B cell (primary cell): ENCODE data around the gene AGBL4. TPM values are rescaled to one million over a fixed set of nuclear protein-coding genes. Genes with fewer than 3 reads are reported as not detected.

Source experiments
- ATAC-seq: fragments of 200-7000 bp; cut with Tn5 transposase; one replicate; pipeline ENCODE4 v1.10.0; 2021; ENCODE audit warnings: low read depth, mild to moderate bottlenecking, moderate number of reproducible peaks, moderate library complexity
- CTCF ChIA-PET: fragments of 350-600 bp; sonication (Branson Sonifier 250); formaldehyde crosslinking; loops from one replicate; lab custom pipeline; 2021; ENCODE audit warnings: antibody characterized with exemption, inconsistent platforms; lab: Charles Lee
- POLR2A ChIA-PET: fragments of 350-600 bp; sonication (Branson Sonifier 250); formaldehyde crosslinking; loops from one replicate; lab custom pipeline; 2021; ENCODE audit warnings: antibody characterized with exemption; lab: Charles Lee
- DNase-seq: peaks from one replicate; pipeline ENCODE4 v3.0.0; 2013
- H2AFZ ChIP-seq: 2 replicates; pipeline ENCODE4 v1.6.1; 2012; ENCODE audit warnings: mild to moderate bottlenecking, low read depth, low read length; ENCODE audit not compliant: insufficient read depth, poor library complexity, severe bottlenecking
- H3K27ac ChIP-seq, 2 donors: 1 replicate in 1 of 2; 2 replicates in 1 of 2; pipeline ENCODE4 v1.5.1; 2012 to 2013; ENCODE audit warnings: low read length in 2 of 2, mild to moderate bottlenecking in 2 of 2, moderate library complexity in 1 of 2
- H3K27me3 ChIP-seq, 4 experiments: fragments of 200-600 bp in 1 of 4; sonication (generic) in 1 of 4; replicated peaks in 1 of 4; 1 replicate in 2 of 4; 2 replicates in 2 of 4; pipeline versions ENCODE4 v1.6.1 to v1.7.0; 2013 to 2016; ENCODE audit warnings: low read length in 3 of 4, mild to moderate bottlenecking in 2 of 4, mixed read lengths in 1 of 4, moderate library complexity in 1 of 4; ENCODE audit not compliant: insufficient read depth in 4 of 4, control insufficient read depth in 3 of 4; ENCODE audit errors: control extremely low read depth in 1 of 4
- H3K36me3 ChIP-seq, 2 experiments: replicated peaks in 1 of 2; 1 replicate in 1 of 2; 2 replicates in 1 of 2; pipeline versions ENCODE4 v1.6.1 to v1.7.1; 2013; ENCODE audit warnings: low read length in 1 of 2; ENCODE audit not compliant: insufficient read depth in 2 of 2, control insufficient read depth in 1 of 2; ENCODE audit errors: control extremely low read depth in 1 of 2, extremely low read depth in 1 of 2
- H3K4me1 ChIP-seq, 2 donors: fragments of 200-600 bp in 1 of 2; sonication (generic) in 1 of 2; 1 replicate in 1 of 2; 2 replicates in 1 of 2; pipeline versions ENCODE4 v1.5.1 to v1.6.1; 2013 to 2017; ENCODE audit warnings: low read length in 2 of 2; ENCODE audit not compliant: control insufficient read depth in 2 of 2, insufficient read depth in 2 of 2
- H3K4me2 ChIP-seq: replicated peaks from 2 replicates; pipeline ENCODE3; 2012; ENCODE audit warnings: mild to moderate bottlenecking, low read depth, low read length; ENCODE audit not compliant: poor library complexity, severe bottlenecking
- H3K4me3 ChIP-seq, 5 experiments: fragments of 200-600 bp in 1 of 5; sonication (generic) in 1 of 5; 1 replicate in 3 of 5; 2 replicates in 2 of 5; pipeline versions ENCODE4 v1.5.1 to v1.7.0; 2011 to 2016; ENCODE audit warnings: low read length in 4 of 5, mild to moderate bottlenecking in 4 of 5, low read depth in 2 of 5, control low read depth in 1 of 5, moderate library complexity in 1 of 5; ENCODE audit not compliant: insufficient read depth in 1 of 5; ENCODE audit errors: control extremely low read depth in 1 of 5, extremely low read depth in 1 of 5
- H3K79me2 ChIP-seq: fragments of 200-600 bp; sonication (generic); one replicate; pipeline ENCODE4 v1.6.0; 2016; ENCODE audit warnings: low read length; ENCODE audit not compliant: control insufficient read depth, insufficient read depth
- H3K9ac ChIP-seq: fragments of 200-600 bp; sonication (generic); 2 replicates; pipeline ENCODE4 v1.6.1; 2017; ENCODE audit warnings: mild to moderate bottlenecking, low read length, moderate library complexity
- H3K9me3 ChIP-seq, 3 donors: one replicate each; pipeline versions ENCODE4 v1.6.1 to v1.7.1; 2013; ENCODE audit warnings: low read length in 2 of 3; ENCODE audit not compliant: control insufficient read depth in 2 of 3, insufficient read depth in 1 of 3; ENCODE audit errors: control extremely low read depth in 1 of 3
- H4K20me1 ChIP-seq: 2 replicates; pipeline ENCODE4 v1.6.0; 2012; ENCODE audit warnings: mild to moderate bottlenecking, low read length; ENCODE audit not compliant: insufficient read depth, control insufficient read depth, poor library complexity, severe bottlenecking
- H3K27ac Mint-ChIP-seq: one replicate; pipeline ENCODE4 v1.8.0; 2021; ENCODE audit warnings: mixed read lengths
- H3K27me3 Mint-ChIP-seq: one replicate; pipeline ENCODE4 v1.8.0; 2021; ENCODE audit warnings: mixed read lengths
- H3K4me1 Mint-ChIP-seq: one replicate; pipeline ENCODE4 v1.8.0; 2021; ENCODE audit warnings: mixed read lengths
- H3K4me3 Mint-ChIP-seq: one replicate; pipeline ENCODE4 v1.8.0; 2021; ENCODE audit warnings: mixed read lengths
- H3K9me3 Mint-ChIP-seq: one replicate; pipeline ENCODE4 v1.8.0; 2022; ENCODE audit warnings: mixed read lengths; ENCODE audit not compliant: insufficient read depth
- EZH2 ChIP-seq: IDR thresholded peaks from 2 replicates; pipeline ENCODE4 v1.6.1; 2012; ENCODE audit warnings: borderline replicate concordance, low read depth, mild to moderate bottlenecking, moderate library complexity, low read length; ENCODE audit not compliant: insufficient read depth, poor library complexity, severe bottlenecking
- WGBS: methylation state at CpG from one replicate; pipeline ENCODE4 v1.1.5; 2013; ENCODE audit warnings: missing lambda C conversion rate; ENCODE audit not compliant: insufficient coverage; 5-methylcytosine and 5-hydroxymethylcytosine counted together
- intact Hi-C: fragments of 100-400 bp; cut with micrococcal nuclease; formaldehyde crosslinking; loops from one replicate; pipeline ENCODE4 v1.10.0; 2022
- polyA plus RNA-seq: library from polyadenylated mRNA; depleted of rRNA; stranded (reverse); fragments of >200 nt; gene quantifications from 2 replicates; pipeline ENCODE4 v1.2.3, GENCODE V29; 2012
- total RNA-seq, 2 donors: library from RNA; stranded (reverse); fragments of 120-200 nt in 1 of 2; gene quantifications; 1 replicate in 1 of 2; 2 replicates in 1 of 2; pipeline versions ENCODE4 v1.2.3 to v1.2.4, GENCODE V29; 2013 to 2022
- TF ChIP-seq, protein P1 (sequence below): fragments of 200-600 bp; IDR thresholded peaks from one replicate; pipeline ENCODE4 v1.8.0; 2022; ENCODE audit warnings: antibody characterized with exemption, mild to moderate bottlenecking

The AGBL4 gene
- total and polyA plus RNA-seq, 2 donors (not counting 1 experiment from before 2014, with no cell fraction given) = 0.07 to 0.12 TPM

DNA sequence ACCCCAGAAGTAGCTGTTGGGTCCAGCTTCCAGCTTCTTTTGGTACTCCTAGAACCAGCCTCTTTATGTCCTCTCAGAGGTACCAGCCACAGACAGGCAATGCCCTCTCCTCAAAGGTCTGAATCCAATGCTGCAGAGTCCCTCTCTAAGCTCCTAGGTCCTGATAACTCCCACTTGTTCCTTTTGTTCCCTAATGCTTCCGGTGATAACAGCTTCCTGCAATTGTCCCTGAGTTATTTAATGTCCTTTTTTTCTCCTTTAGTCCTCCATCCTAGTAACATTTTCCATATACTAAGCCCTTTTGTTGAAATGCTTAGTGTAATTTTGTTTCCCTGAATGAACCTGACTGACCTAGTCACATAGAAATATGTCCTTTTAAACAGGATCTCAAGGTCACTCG lies 1045.3 kb downstream of the AGBL4 start:
- no peaks in the 10 kb centered on the region for H3K27me3 ChIP-seq
- TF ChIP-seq, protein P1, sequence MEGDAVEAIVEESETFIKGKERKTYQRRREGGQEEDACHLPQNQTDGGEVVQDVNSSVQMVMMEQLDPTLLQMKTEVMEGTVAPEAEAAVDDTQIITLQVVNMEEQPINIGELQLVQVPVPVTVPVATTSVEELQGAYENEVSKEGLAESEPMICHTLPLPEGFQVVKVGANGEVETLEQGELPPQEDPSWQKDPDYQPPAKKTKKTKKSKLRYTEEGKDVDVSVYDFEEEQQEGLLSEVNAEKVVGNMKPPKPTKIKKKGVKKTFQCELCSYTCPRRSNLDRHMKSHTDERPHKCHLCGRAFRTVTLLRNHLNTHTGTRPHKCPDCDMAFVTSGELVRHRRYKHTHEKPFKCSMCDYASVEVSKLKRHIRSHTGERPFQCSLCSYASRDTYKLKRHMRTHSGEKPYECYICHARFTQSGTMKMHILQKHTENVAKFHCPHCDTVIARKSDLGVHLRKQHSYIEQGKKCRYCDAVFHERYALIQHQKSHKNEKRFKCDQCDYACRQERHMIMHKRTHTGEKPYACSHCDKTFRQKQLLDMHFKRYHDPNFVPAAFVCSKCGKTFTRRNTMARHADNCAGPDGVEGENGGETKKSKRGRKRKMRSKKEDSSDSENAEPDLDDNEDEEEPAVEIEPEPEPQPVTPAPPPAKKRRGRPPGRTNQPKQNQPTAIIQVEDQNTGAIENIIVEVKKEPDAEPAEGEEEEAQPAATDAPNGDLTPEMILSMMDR = no peak
- TF ChIP-seq EZH2 = no peak
- Mint-ChIP-seq H3K27ac (no peak overlapping the region), H3K4me1 (no peaks in the 10 kb centered on the region), H3K4me3 (no peak overlapping the region), H3K9me3 (peaks cover 3% of the 10 kb centered on the region), H3K27me3 (peaks cover 25% of the 10 kb centered on the region)
- H3K9me3 ChIP-seq = no peaks in the 10 kb centered on the region
- intact Hi-C loops = no loop called here
- no peaks in the 10 kb centered on the region for H3K36me3 ChIP-seq
- H3K4me2 ChIP-seq = no peak overlapping the region
- no peak for ATAC-seq
- ChIA-PET CTCF (no interaction called here), POLR2A (no interaction called here)
- H3K9ac ChIP-seq = no peak overlapping the region
- no peaks in the 10 kb centered on the region for H3K4me1 ChIP-seq
- H4K20me1 ChIP-seq = no peaks in the 10 kb centered on the region
- no peak overlapping the region for H2AFZ ChIP-seq
- DNase-seq = no peak
- no CpG with 5 or more reads among the region's 2 CpGs for WGBS
- no peaks in the 10 kb centered on the region for H3K79me2 ChIP-seq
- no peak overlapping the region for H3K27ac ChIP-seq
- H3K4me3 ChIP-seq = no peak overlapping the region

DNA sequence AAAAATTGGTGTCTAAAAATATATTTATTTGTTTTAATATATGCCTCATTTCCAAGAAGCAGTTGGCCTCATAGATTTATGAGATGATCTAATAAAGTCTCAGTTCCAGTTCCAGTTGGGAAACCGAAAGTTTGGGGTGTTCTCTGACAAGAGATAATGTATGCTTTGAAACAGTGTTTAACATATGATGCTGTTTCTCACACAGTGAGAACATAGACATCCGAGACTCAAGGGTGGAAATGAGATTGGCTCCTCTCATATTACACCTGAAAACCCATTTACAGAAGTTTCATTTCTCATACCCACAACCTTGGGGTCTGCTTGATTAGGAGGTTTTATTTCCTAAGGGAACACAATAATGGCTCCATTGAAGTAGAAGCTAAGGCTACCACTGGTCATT lies 1046.5 kb downstream of the AGBL4 start:
- Histone ChIP-seq H4K20me1 (no peaks in the 10 kb centered on the region), H3K27ac (no peak overlapping the region), H3K4me2 (no peak overlapping the region), H3K79me2 (no peaks in the 10 kb centered on the region), H3K9me3 (no peaks in the 10 kb centered on the region), H2AFZ (no peak overlapping the region), H3K27me3 (no peaks in the 10 kb centered on the region), H3K36me3 (no peaks in the 10 kb centered on the region), H3K4me1 (no peaks in the 10 kb centered on the region), H3K9ac (no peak overlapping the region), H3K4me3 (no peak overlapping the region)
- intact Hi-C loops = no loop called here
- peaks cover 21% of the 10 kb centered on the region for H3K27me3 Mint-ChIP-seq
- peaks cover 3% of the 10 kb centered on the region for H3K9me3 Mint-ChIP-seq
- no peaks in the 10 kb centered on the region for H3K4me1 Mint-ChIP-seq
- H3K4me3 Mint-ChIP-seq = no peak overlapping the region
- DNase-seq (no peak), ATAC-seq (no peak)
- no peak overlapping the region for H3K27ac Mint-ChIP-seq
- TF ChIP-seq, protein P1 = no peak
- TF ChIP-seq EZH2 = no peak
- no CpG with 5 or more reads among the region's 2 CpGs for WGBS
- CTCF ChIA-PET = no interaction called here
- POLR2A ChIA-PET = no interaction called here
